HepG2 (cell line): Measurements from ENCODE around the gene ASPRV1. TPM values are rescaled to one million over a fixed set of nuclear protein-coding genes. Genes with fewer than 3 reads are reported as not detected.

Source experiments
- ATF7 ChIP-seq, 2 experiments: fragments of 450-650 bp in 1 of 2; sonication (generic) in 1 of 2; formaldehyde crosslinking in 1 of 2; IDR thresholded peaks; 2 replicates each; pipeline versions ENCODE4 v1.4.0 to v1.6.1; 2016 to 2020; ENCODE audit warnings: antibody characterized with exemption in 1 of 2, mild to moderate bottlenecking in 1 of 2, missing genetic modification reagents in 1 of 2
- BHLHE40 ChIP-seq: IDR thresholded peaks from 2 replicates; pipeline ENCODE4 v1.6.1; 2011; ENCODE audit warnings: low read length, improper control_type of control experiment
- GLI4 ChIP-seq: sonication (generic); formaldehyde crosslinking; IDR thresholded peaks from 2 replicates; pipeline ENCODE4 v1.5.1; 2020; ENCODE audit warnings: missing genetic modification reagents, mild to moderate bottlenecking, moderate library complexity, borderline replicate concordance
- IKZF1 ChIP-seq: fragments of 450-650 bp; IDR thresholded peaks from 2 replicates; pipeline ENCODE4 v1.7.1; 2016
- ISX ChIP-seq: sonication (generic); formaldehyde crosslinking; conservative IDR thresholded peaks from 2 replicates; pipeline ENCODE4 v1.5.0; 2020; ENCODE audit warnings: missing genetic modification reagents
- NFKB2 ChIP-seq: sonication (generic); formaldehyde crosslinking; IDR thresholded peaks from 2 replicates; pipeline ENCODE4 v1.4.0; 2020; ENCODE audit warnings: missing genetic modification reagents, borderline replicate concordance
- SMAD3 ChIP-seq: sonication (generic); formaldehyde crosslinking; IDR thresholded peaks from 2 replicates; pipeline ENCODE4 v1.4.0; 2020; ENCODE audit warnings: missing genetic modification reagents
- ZFP82 ChIP-seq: sonication (generic); formaldehyde crosslinking; IDR thresholded peaks from 2 replicates; pipeline ENCODE4 v1.5.1; 2020; ENCODE audit warnings: mild to moderate bottlenecking, missing genetic modification reagents, borderline replicate concordance
- ZNF234 ChIP-seq: sonication (generic); formaldehyde crosslinking; conservative IDR thresholded peaks from 2 replicates; pipeline ENCODE4 v1.5.1; 2020; ENCODE audit warnings: mild to moderate bottlenecking, missing genetic modification reagents
- ZNF569 ChIP-seq: sonication (generic); formaldehyde crosslinking; IDR thresholded peaks from 2 replicates; pipeline ENCODE4 v1.5.0; 2020; ENCODE audit warnings: mild to moderate bottlenecking, missing genetic modification reagents, moderate library complexity, borderline replicate concordance
- ZNF740 ChIP-seq: sonication (generic); formaldehyde crosslinking; IDR thresholded peaks from 2 replicates; pipeline ENCODE4 v1.4.0; 2020; ENCODE audit warnings: missing genetic modification reagents
- polyA plus RNA-seq, 8 experiments: library from polyadenylated mRNA; depleted of rRNA in 3 of 8; stranded (reverse) in 7 of 8; unstranded in 1 of 8; fragments of >200 nt; fragmentation: Illumina TruSeq in 4 of 8; extraction: Trizol in 4 of 8; gene quantifications; 2 replicates each; pipeline versions ENCODE4 v1.2.1 to v1.2.3, GENCODE V29; 2011 to 2016; ENCODE audit warnings: low read depth in 4 of 8, missing spikeins in 1 of 8, mixed read lengths in 1 of 8; ENCODE audit not compliant: insufficient read depth in 1 of 8
- total RNA-seq, 5 experiments: library from RNA; depleted of rRNA; stranded (reverse); fragments of >200 nt; fragmentation: Illumina TruSeq; extraction: Trizol; gene quantifications; 2 replicates each; pipeline ENCODE4 v1.2.3, GENCODE V29; 2016; ENCODE audit warnings: low read depth in 1 of 5
- TF ChIP-seq, protein P1 (sequence below): sonication (generic); formaldehyde crosslinking; IDR thresholded peaks from 2 replicates; pipeline ENCODE4 v1.4.0; 2020; ENCODE audit warnings: missing genetic modification reagents, borderline replicate concordance
- TF ChIP-seq, protein P2 (sequence below): sonication (generic); formaldehyde crosslinking; IDR thresholded peaks from 2 replicates; pipeline ENCODE4 v1.8.1; 2023; ENCODE audit warnings: missing genetic modification reagents, mild to moderate bottlenecking, borderline replicate concordance
- TF ChIP-seq, protein P3 (sequence below): sonication (generic); formaldehyde crosslinking; IDR thresholded peaks from 2 replicates; pipeline ENCODE4 v1.8.0; 2022; ENCODE audit warnings: mild to moderate bottlenecking, missing genetic modification reagents; ENCODE audit not compliant: insufficient replicate concordance
- TF ChIP-seq, protein P4 (sequence below): IDR thresholded peaks from 2 replicates; pipeline ENCODE4 v1.6.1; 2012; ENCODE audit warnings: low read depth, low read length, improper control_type of control experiment
- TF ChIP-seq, protein P5 (sequence below): sonication (generic); formaldehyde crosslinking; IDR thresholded peaks from 2 replicates; pipeline ENCODE4 v1.4.0; 2020; ENCODE audit warnings: missing genetic modification reagents

Gene ASPRV1
- total and polyA plus RNA-seq, 2 of the 13 experiments (the other 11 are each of a cell fraction or from before 2014, with no cell fraction given) = 0.40 to 0.48 TPM

- TF ChIP-seq, protein P1, sequence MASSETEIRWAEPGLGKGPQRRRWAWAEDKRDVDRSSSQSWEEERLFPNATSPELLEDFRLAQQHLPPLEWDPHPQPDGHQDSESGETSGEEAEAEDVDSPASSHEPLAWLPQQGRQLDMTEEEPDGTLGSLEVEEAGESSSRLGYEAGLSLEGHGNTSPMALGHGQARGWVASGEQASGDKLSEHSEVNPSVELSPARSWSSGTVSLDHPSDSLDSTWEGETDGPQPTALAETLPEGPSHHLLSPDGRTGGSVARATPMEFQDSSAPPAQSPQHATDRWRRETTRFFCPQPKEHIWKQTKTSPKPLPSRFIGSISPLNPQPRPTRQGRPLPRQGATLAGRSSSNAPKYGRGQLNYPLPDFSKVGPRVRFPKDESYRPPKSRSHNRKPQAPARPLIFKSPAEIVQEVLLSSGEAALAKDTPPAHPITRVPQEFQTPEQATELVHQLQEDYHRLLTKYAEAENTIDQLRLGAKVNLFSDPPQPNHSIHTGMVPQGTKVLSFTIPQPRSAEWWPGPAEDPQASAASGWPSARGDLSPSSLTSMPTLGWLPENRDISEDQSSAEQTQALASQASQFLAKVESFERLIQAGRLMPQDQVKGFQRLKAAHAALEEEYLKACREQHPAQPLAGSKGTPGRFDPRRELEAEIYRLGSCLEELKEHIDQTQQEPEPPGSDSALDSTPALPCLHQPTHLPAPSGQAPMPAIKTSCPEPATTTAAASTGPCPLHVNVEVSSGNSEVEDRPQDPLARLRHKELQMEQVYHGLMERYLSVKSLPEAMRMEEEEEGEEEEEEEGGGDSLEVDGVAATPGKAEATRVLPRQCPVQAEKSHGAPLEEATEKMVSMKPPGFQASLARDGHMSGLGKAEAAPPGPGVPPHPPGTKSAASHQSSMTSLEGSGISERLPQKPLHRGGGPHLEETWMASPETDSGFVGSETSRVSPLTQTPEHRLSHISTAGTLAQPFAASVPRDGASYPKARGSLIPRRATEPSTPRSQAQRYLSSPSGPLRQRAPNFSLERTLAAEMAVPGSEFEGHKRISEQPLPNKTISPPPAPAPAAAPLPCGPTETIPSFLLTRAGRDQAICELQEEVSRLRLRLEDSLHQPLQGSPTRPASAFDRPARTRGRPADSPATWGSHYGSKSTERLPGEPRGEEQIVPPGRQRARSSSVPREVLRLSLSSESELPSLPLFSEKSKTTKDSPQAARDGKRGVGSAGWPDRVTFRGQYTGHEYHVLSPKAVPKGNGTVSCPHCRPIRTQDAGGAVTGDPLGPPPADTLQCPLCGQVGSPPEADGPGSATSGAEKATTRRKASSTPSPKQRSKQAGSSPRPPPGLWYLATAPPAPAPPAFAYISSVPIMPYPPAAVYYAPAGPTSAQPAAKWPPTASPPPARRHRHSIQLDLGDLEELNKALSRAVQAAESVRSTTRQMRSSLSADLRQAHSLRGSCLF = peak; percentile 74; the same call in 1 of the 2 replicates
- TF ChIP-seq BHLHE40 (peak; percentile 25; the same call in 1 of the 2 replicates), ATF7 (IDR thresholded peaks at IDR 0.05) (peak; percentile 99), ATF7 (CRISPR knock-in tag; IDR thresholded peaks at IDR 0.05) (peak; percentile 95), IKZF1 (no peak), SMAD3 (CRISPR knock-in tag) (peak; percentile 87), ZNF234 (peak; percentile 89; the same call in 1 of the 2 replicates), ZFP82 (no peak; the same call in 1 of the 2 replicates), ZNF740 (CRISPR knock-in tag) (peak; percentile 40; the same call in 1 of the 2 replicates), NFKB2 (CRISPR knock-in tag) (peak; percentile 90; the same call in 1 of the 2 replicates), ZNF569 (no peak; the same call in 1 of the 2 replicates), GLI4 (CRISPR knock-in tag) (peak; percentile 71; the same call in 1 of the 2 replicates), ISX (CRISPR knock-in tag) (no peak; the same call in 1 of the 2 replicates)
- TF ChIP-seq, protein P2, sequence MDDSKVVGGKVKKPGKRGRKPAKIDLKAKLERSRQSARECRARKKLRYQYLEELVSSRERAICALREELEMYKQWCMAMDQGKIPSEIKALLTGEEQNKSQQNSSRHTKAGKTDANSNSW (CRISPR knock-in tag) = peak; percentile 54; the same call in 1 of the 2 replicates
- TF ChIP-seq, protein P3, sequence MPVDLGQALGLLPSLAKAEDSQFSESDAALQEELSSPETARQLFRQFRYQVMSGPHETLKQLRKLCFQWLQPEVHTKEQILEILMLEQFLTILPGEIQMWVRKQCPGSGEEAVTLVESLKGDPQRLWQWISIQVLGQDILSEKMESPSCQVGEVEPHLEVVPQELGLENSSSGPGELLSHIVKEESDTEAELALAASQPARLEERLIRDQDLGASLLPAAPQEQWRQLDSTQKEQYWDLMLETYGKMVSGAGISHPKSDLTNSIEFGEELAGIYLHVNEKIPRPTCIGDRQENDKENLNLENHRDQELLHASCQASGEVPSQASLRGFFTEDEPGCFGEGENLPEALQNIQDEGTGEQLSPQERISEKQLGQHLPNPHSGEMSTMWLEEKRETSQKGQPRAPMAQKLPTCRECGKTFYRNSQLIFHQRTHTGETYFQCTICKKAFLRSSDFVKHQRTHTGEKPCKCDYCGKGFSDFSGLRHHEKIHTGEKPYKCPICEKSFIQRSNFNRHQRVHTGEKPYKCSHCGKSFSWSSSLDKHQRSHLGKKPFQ (CRISPR knock-in tag) = peak; percentile 93
- TF ChIP-seq, protein P4, sequence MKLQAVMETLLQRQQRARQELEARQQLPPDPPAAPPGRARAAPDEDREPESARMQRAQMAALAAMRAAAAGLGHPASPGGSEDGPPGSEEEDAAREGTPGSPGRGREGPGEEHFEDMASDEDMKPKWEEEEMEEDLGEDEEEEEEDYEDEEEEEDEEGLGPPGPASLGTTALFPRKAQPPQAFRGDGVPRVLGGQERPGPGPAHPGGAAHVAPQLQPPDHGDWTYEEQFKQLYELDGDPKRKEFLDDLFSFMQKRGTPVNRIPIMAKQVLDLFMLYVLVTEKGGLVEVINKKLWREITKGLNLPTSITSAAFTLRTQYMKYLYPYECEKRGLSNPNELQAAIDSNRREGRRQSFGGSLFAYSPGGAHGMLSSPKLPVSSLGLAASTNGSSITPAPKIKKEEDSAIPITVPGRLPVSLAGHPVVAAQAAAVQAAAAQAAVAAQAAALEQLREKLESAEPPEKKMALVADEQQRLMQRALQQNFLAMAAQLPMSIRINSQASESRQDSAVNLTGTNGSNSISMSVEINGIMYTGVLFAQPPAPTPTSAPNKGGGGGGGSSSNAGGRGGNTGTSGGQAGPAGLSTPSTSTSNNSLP = no peak
- TF ChIP-seq, protein P5, sequence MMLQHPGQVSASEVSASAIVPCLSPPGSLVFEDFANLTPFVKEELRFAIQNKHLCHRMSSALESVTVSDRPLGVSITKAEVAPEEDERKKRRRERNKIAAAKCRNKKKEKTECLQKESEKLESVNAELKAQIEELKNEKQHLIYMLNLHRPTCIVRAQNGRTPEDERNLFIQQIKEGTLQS (CRISPR knock-in tag) = peak; percentile 78
Measured at GRCh38 chr2:69914164-69914949, 47.1 kb downstream of the ASPRV1 start (continued).
